Ishikawa (cell line): ENCODE measurements around the gene TTC17.

Experiments used
- RAD21 ChIP-seq: IDR thresholded peaks from 2 replicates; pipeline ENCODE4 v1.6.1; 2012; ENCODE audit warnings: low read depth
- TAF1 ChIP-seq: IDR thresholded peaks from 2 replicates; pipeline ENCODE4 v1.6.1; 2012; ENCODE audit warnings: low read depth, mild to moderate bottlenecking
- YY1 ChIP-seq: IDR thresholded peaks from 2 replicates; pipeline ENCODE4 v1.6.1; 2012; ENCODE audit warnings: low read depth

GRCh38 chr11:43440486-43440885 lies 81.8 kb downstream of the TTC17 start:
- no peak for TF ChIP-seq TAF1
- TF ChIP-seq RAD21 = no peak
- no peak for TF ChIP-seq YY1
